Natural killer cell treated with Interleukin-12 subunit alpha and Interleukin-12 subunit beta and Interleukin-15 and Interleukin-18, amount 100 ng/mL, for 72 hours (primary cell): ENCODE results near the gene AUNIP. TPM values are rescaled to one million over a fixed set of nuclear protein-coding genes. Genes with fewer than 3 reads are reported as not detected.

Experiments used
- ATAC-seq, 2 donors: fragments of 150-1000 bp; cut with Tn5 transposase in 1 of 2; sonication (Bioruptor Pico), chemical (Tn5 transposase) in 1 of 2; 2 replicates each; pipeline ENCODE4 v1.10.0; 2021
- DNase-seq: peaks from one replicate; pipeline ENCODE4 v3.0.0; 2022; ENCODE audit warnings: low spot score
- H3K27ac Mint-ChIP-seq, 2 donors: 1 replicate in 1 of 2; 2 replicates in 1 of 2; pipeline ENCODE4 v1.8.0; 2022; ENCODE audit warnings: mixed read lengths in 2 of 2, mild to moderate bottlenecking in 1 of 2, moderate library complexity in 1 of 2
- H3K27me3 Mint-ChIP-seq, 2 donors: 1 replicate in 1 of 2; 2 replicates in 1 of 2; pipeline ENCODE4 v1.8.0; 2022; ENCODE audit warnings: mixed read lengths in 2 of 2
- H3K36me3 Mint-ChIP-seq: one replicate; pipeline ENCODE4 v1.8.0; 2022; ENCODE audit warnings: mixed read lengths
- H3K4me1 Mint-ChIP-seq, 2 donors: 1 replicate in 1 of 2; 2 replicates in 1 of 2; pipeline ENCODE4 v1.8.0; 2022; ENCODE audit warnings: low read depth in 2 of 2, mixed read lengths in 2 of 2, mild to moderate bottlenecking in 1 of 2
- H3K4me3 Mint-ChIP-seq: one replicate; pipeline ENCODE4 v1.8.0; 2022; ENCODE audit warnings: mixed read lengths
- H3K9me3 Mint-ChIP-seq: 2 replicates; pipeline ENCODE4 v1.8.0; 2022; ENCODE audit warnings: mixed read lengths
- total RNA-seq, 2 donors: library from RNA; stranded (reverse); gene quantifications; one replicate each; pipeline ENCODE4 v1.2.3, GENCODE V29; 2022

AUNIP gene
- total RNA-seq, 2 donors from 2014 or later, result 4.2 to 15.1 TPM

GRCh38 chr1:25820247-25821111 lies 38.8 kb downstream of the AUNIP start:
- DNase-seq, result peak; percentile 84
- H3K4me1 Mint-ChIP-seq, result peaks cover 30 to 37% of the 10 kb centered on the region in 2 donors
- no peaks in the 10 kb centered on the region for H3K36me3 Mint-ChIP-seq
- peak overlapping the region; percentile 98 for H3K4me3 Mint-ChIP-seq
- H3K27ac Mint-ChIP-seq, result peak overlapping the region; percentile 88 to 93
- ATAC-seq, result peak; percentile 80 to 84
- no peaks in the 10 kb centered on the region for H3K9me3 Mint-ChIP-seq
- no peaks in the 10 kb centered on the region for H3K27me3 Mint-ChIP-seq

GRCh38 chr1:25819491-25820246 lies 39.6 kb downstream of the AUNIP start, which contains the start of gene MTFR1L:
Gene MTFR1L, plus strand, starts transcription at chr1:25819954. Its CDS starts 3,151 bp downstream, at chr1:25823105.
- no peaks in the 10 kb centered on the region for H3K9me3 Mint-ChIP-seq
- ATAC-seq, result peak; percentile 93 to 94
- DNase-seq, result peak; percentile 93
- no peaks in the 10 kb centered on the region for H3K36me3 Mint-ChIP-seq
- H3K4me1 Mint-ChIP-seq, result peaks cover 34 to 37% of the 10 kb centered on the region in 2 donors
- peak within 1 kb of the TSS; percentile 98 for H3K4me3 Mint-ChIP-seq
- no peaks in the 10 kb centered on the region for H3K27me3 Mint-ChIP-seq
- H3K27ac Mint-ChIP-seq, result peak within 1 kb of the TSS; percentile 88 to 93

GRCh38 chr1:25818569-25818968 lies 40.7 kb downstream of the AUNIP start:
- DNase-seq (no peak), ATAC-seq (no peak)
- no peaks in the 10 kb centered on the region for H3K27me3 Mint-ChIP-seq
- H3K27ac Mint-ChIP-seq, result peak overlapping the region; percentile 88 to 93
- H3K36me3 Mint-ChIP-seq, result no peaks in the 10 kb centered on the region
- peak overlapping the region; percentile 92 for H3K4me3 Mint-ChIP-seq
- no peaks in the 10 kb centered on the region for H3K9me3 Mint-ChIP-seq
- H3K4me1 Mint-ChIP-seq, result peaks cover 34 to 37% of the 10 kb centered on the region in 2 donors

- Mint-ChIP-seq H3K4me1 (peaks cover 37% of the 10 kb centered on the region in 2 donors), H3K36me3 (no peaks in the 10 kb centered on the region), H3K4me3 (peak overlapping the region; percentile 92), H3K27ac (peak overlapping the region; percentile 88 to 93), H3K9me3 (no peaks in the 10 kb centered on the region), H3K27me3 (no peaks in the 10 kb centered on the region)
- ATAC-seq, result no peak
- DNase-seq, result no peak
These were observed 41.3 kb downstream of the AUNIP start for GRCh38 chr1:25817840-25818501.

GRCh38 chr1:25816112-25816718 lies 43.0 kb downstream of the AUNIP start:
- ATAC-seq (no peak), DNase-seq (no peak)
- no peak overlapping the region for H3K4me3 Mint-ChIP-seq
- H3K27me3 Mint-ChIP-seq, result no peaks in the 10 kb centered on the region
- no peaks in the 10 kb centered on the region for H3K36me3 Mint-ChIP-seq
- H3K27ac Mint-ChIP-seq, result no peak overlapping the region
- no peaks in the 10 kb centered on the region for H3K9me3 Mint-ChIP-seq
- H3K4me1 Mint-ChIP-seq, result peaks cover 25 to 28% of the 10 kb centered on the region in 2 donors

GRCh38 chr1:25815208-25816111 lies 43.8 kb downstream of the AUNIP start:
- Mint-ChIP-seq H3K9me3 (no peaks in the 10 kb centered on the region), H3K4me1 (peaks cover 17 to 21% of the 10 kb centered on the region in 2 donors), H3K4me3 (no peak overlapping the region), H3K27ac (no peak overlapping the region), H3K36me3 (no peaks in the 10 kb centered on the region), H3K27me3 (no peaks in the 10 kb centered on the region)
- ATAC-seq, result no peak
- no peak for DNase-seq

- DNase-seq, result no peak
- H3K27ac Mint-ChIP-seq, result no peak overlapping the region
- no peaks in the 10 kb centered on the region for H3K9me3 Mint-ChIP-seq
- no peaks in the 10 kb centered on the region for H3K36me3 Mint-ChIP-seq
- no peak overlapping the region for H3K4me3 Mint-ChIP-seq
- no peak for ATAC-seq
- peaks cover 17 to 21% of the 10 kb centered on the region in 2 donors for H3K4me1 Mint-ChIP-seq
- H3K27me3 Mint-ChIP-seq, result no peaks in the 10 kb centered on the region
These were observed 44.6 kb downstream of the AUNIP start for GRCh38 chr1:25814549-25815087.

- Mint-ChIP-seq H3K27me3 (no peaks in the 10 kb centered on the region), H3K36me3 (no peaks in the 10 kb centered on the region), H3K27ac (no peak overlapping the region), H3K4me3 (no peak overlapping the region), H3K9me3 (no peaks in the 10 kb centered on the region), H3K4me1 (peaks cover 9 to 15% of the 10 kb centered on the region in 2 donors)
- ATAC-seq (no peak), DNase-seq (no peak)
These were observed 45.4 kb downstream of the AUNIP start for GRCh38 chr1:25813734-25814471.

- ATAC-seq (no peak), DNase-seq (no peak)
- no peaks in the 10 kb centered on the region for H3K36me3 Mint-ChIP-seq
- no peaks in the 10 kb centered on the region for H3K27me3 Mint-ChIP-seq
- no peak overlapping the region for H3K4me3 Mint-ChIP-seq
- H3K9me3 Mint-ChIP-seq, result no peaks in the 10 kb centered on the region
- H3K4me1 Mint-ChIP-seq, result peaks cover 2 to 8% of the 10 kb centered on the region in 2 donors
- peak overlapping the region in 1 of 2 donors; percentile 21 for H3K27ac Mint-ChIP-seq
These were observed 46.1 kb downstream of the AUNIP start for GRCh38 chr1:25813071-25813733.

- Mint-ChIP-seq H3K4me3 (no peak overlapping the region), H3K4me1 (peaks cover 0 to 7% of the 10 kb centered on the region in 2 donors), H3K27ac (no peak overlapping the region), H3K9me3 (no peaks in the 10 kb centered on the region), H3K36me3 (no peaks in the 10 kb centered on the region), H3K27me3 (no peaks in the 10 kb centered on the region)
- ATAC-seq, result no peak
- DNase-seq, result no peak
These were observed 47.7 kb downstream of the AUNIP start for GRCh38 chr1:25811384-25812082.
